DOHH2 (cell line): ENCODE data around the gene TLR10.
A peak's percentile ranks its signal among the peaks of the same experiment; 100 is the strongest.
"Not testable (repeated sequence)": the region's sequence is repeated elsewhere in the genome, so short reads cannot be mapped to it uniquely, and the experiment has no call there.

Experiments used
- H3F3A ChIP-seq: fragments of 200-600 bp; sonication (generic), shearing (Covaris generic); 2 replicates; pipeline ENCODE4 v1.6.0; 2016; ENCODE audit warnings: antibody characterized with exemption, mild to moderate bottlenecking; ENCODE audit not compliant: control insufficient read depth, insufficient read depth
- H3K27ac ChIP-seq: fragments of 200-600 bp; sonication (generic); 2 replicates; pipeline ENCODE4 v1.5.1; 2014; ENCODE audit warnings: low read depth, mild to moderate bottlenecking, low read length, moderate library complexity
- H3K27me3 ChIP-seq: fragments of 200-600 bp; sonication (generic); 2 replicates; pipeline ENCODE4 v1.6.1; 2014; ENCODE audit warnings: mild to moderate bottlenecking, low read length, mixed read lengths; ENCODE audit not compliant: control insufficient read depth
- H3K36me3 ChIP-seq: fragments of 200-600 bp; sonication (generic); 2 replicates; pipeline ENCODE4 v1.6.1; 2014; ENCODE audit warnings: mild to moderate bottlenecking, low read length, moderate library complexity, mixed read lengths; ENCODE audit not compliant: control insufficient read depth
- H3K4me1 ChIP-seq: fragments of 200-600 bp; sonication (generic); 2 replicates; pipeline ENCODE4 v1.6.1; 2014; ENCODE audit warnings: mild to moderate bottlenecking, low read length, mixed read lengths; ENCODE audit not compliant: control insufficient read depth
- H3K4me2 ChIP-seq: fragments of 200-600 bp; sonication (generic); 2 replicates; pipeline ENCODE4 v1.6.0; 2014; ENCODE audit warnings: mild to moderate bottlenecking, low read length, moderate library complexity
- H3K4me3 ChIP-seq: fragments of 200-600 bp; sonication (generic); 2 replicates; pipeline ENCODE4 v1.5.1; 2014; ENCODE audit warnings: mild to moderate bottlenecking, low read length, mixed read lengths
- H3K79me2 ChIP-seq: fragments of 200-600 bp; sonication (generic); 2 replicates; pipeline ENCODE4 v1.6.1; 2014; ENCODE audit warnings: mild to moderate bottlenecking, low read length, mixed read lengths; ENCODE audit not compliant: control insufficient read depth
- H3K9me2 ChIP-seq: fragments of 200-600 bp; sonication (generic); replicated peaks from 2 replicates; pipeline ENCODE4 v1.6.1; 2014; ENCODE audit warnings: mild to moderate bottlenecking, low read length, mixed read lengths; ENCODE audit not compliant: control insufficient read depth
- H3K9me3 ChIP-seq: fragments of 200-600 bp; sonication (generic); 2 replicates; pipeline ENCODE4 v1.6.1; 2014; ENCODE audit warnings: antibody characterized with exemption, low read length, mixed read lengths; ENCODE audit not compliant: control insufficient read depth, insufficient read depth
- H4K20me1 ChIP-seq: fragments of 200-600 bp; sonication (generic); 2 replicates; pipeline ENCODE4 v1.6.0; 2014; ENCODE audit warnings: low read depth, mild to moderate bottlenecking, antibody characterized with exemption, low read length, moderate library complexity; ENCODE audit not compliant: control insufficient read depth, insufficient read depth
- CTCF ChIP-seq: fragments of 200-600 bp; sonication (generic); IDR thresholded peaks from one replicate; pipeline ENCODE4 v1.5.1; 2014; ENCODE audit warnings: antibody characterized with exemption, mild to moderate bottlenecking, low read depth, low read length; ENCODE audit not compliant: poor library complexity, severe bottlenecking
- EZH2phosphoT487 ChIP-seq: fragments of 200-600 bp; sonication (generic); IDR thresholded peaks from 2 replicates; pipeline ENCODE4 v1.6.1; 2017; ENCODE audit warnings: borderline replicate concordance, mild to moderate bottlenecking, antibody characterized with exemption, low read length, moderate library complexity, mixed read lengths

Gene TLR10

GRCh38 chr4:38781854-38782261 lies 932 bp downstream of the TLR10 start:
- Histone ChIP-seq H3K4me1 (peaks cover 63% of the 10 kb centered on the region), H3K4me2 (peak overlapping the region; percentile 93), H3K4me3 (peak overlapping the region; percentile 85)

GRCh38 chr4:38780833-38781484 lies 1.8 kb downstream of the TLR10 start:
- Histone ChIP-seq H3K27ac (peak overlapping the region; percentile 93), H4K20me1 (no peaks in the 10 kb centered on the region), H3K27me3 (no peaks in the 10 kb centered on the region), H3K4me3 (peak overlapping the region; percentile 85), H3K4me2 (peak overlapping the region; percentile 93), H3K36me3 (peaks cover 62% of the 10 kb centered on the region), H3K9me2 (no peaks in the 10 kb centered on the region), H3K79me2 (peaks cover 68% of the 10 kb centered on the region), H3K4me1 (peaks cover 65% of the 10 kb centered on the region), H3F3A (peaks cover 6% of the 10 kb centered on the region), H3K9me3 (peaks cover 9% of the 10 kb centered on the region; the same call in 1 of the 2 replicates)
- TF ChIP-seq EZH2phosphoT487 (no peak), CTCF (no peak)

More at GRCh38 chr4:38781854-38782261, 932 bp downstream of the TLR10 start:
- H3F3A ChIP-seq, result peaks cover 6% of the 10 kb centered on the region
- TF ChIP-seq EZH2phosphoT487, result no peak
- TF ChIP-seq CTCF, result no peak
- H3K9me2 ChIP-seq, result no peaks in the 10 kb centered on the region
- H3K27me3 ChIP-seq, result no peaks in the 10 kb centered on the region
- no peaks in the 10 kb centered on the region for H4K20me1 ChIP-seq
- peaks cover 53% of the 10 kb centered on the region for H3K36me3 ChIP-seq
- H3K9me3 ChIP-seq, result peaks cover 9% of the 10 kb centered on the region; the same call in 1 of the 2 replicates
- H3K27ac ChIP-seq, result peak overlapping the region; percentile 93
- peaks cover 59% of the 10 kb centered on the region for H3K79me2 ChIP-seq

- H3K4me2 ChIP-seq, result peak overlapping the region; percentile 93
- H4K20me1 ChIP-seq, result no peaks in the 10 kb centered on the region
- H3K9me3 ChIP-seq, result peaks cover 9% of the 10 kb centered on the region; the same call in 1 of the 2 replicates
- H3K27me3 ChIP-seq, result no peaks in the 10 kb centered on the region
- H3K4me3 ChIP-seq, result peak overlapping the region; percentile 85
- peaks cover 54% of the 10 kb centered on the region for H3K4me1 ChIP-seq
- H3K79me2 ChIP-seq, result peaks cover 80% of the 10 kb centered on the region
- no peak for TF ChIP-seq CTCF
- no peak for TF ChIP-seq EZH2phosphoT487
- peaks cover 73% of the 10 kb centered on the region for H3K36me3 ChIP-seq
- no peak overlapping the region for H3K27ac ChIP-seq
- H3F3A ChIP-seq, result peaks cover 6% of the 10 kb centered on the region
- H3K9me2 ChIP-seq, result no peaks in the 10 kb centered on the region
Observed at GRCh38 chr4:38779790-38780189, 3.0 kb downstream of the TLR10 start.

- H3K4me3 ChIP-seq, H3K27me3 ChIP-seq, H3K9me2 ChIP-seq, H3K9me3 ChIP-seq, H3K4me2 ChIP-seq, H3K27ac ChIP-seq, H4K20me1 ChIP-seq: not testable (repeated sequence)
- Histone ChIP-seq H3K36me3 (peaks cover 92% of the 10 kb centered on the region), H3F3A (peaks cover 13% of the 10 kb centered on the region), H3K79me2 (peaks cover 98% of the 10 kb centered on the region), H3K4me1 (peaks cover 40% of the 10 kb centered on the region)
Observed at GRCh38 chr4:38777925-38778324, 4.9 kb downstream of the TLR10 start.
